ENCODE data around the gene MBLAC1.
"Not testable (repeated sequence)": the region's sequence is repeated elsewhere in the genome, so short reads cannot be mapped to it uniquely, and the experiment has no call there.

Gene MBLAC1

GRCh38 chr7:100122568-100122967 is 4.2 kb upstream of the MBLAC1 start:
- no peak for DNase-seq (ENCODE audit: low read depth, low spot score)

- no peak for DNase-seq (ENCODE audit: low read depth, low spot score)
These were observed 2.2 kb upstream of the MBLAC1 start for GRCh38 chr7:100124301-100125230.

GRCh38 chr7:100126239-100126930 is 382 bp upstream of the MBLAC1 start:
- no peak for DNase-seq (ENCODE audit: low read depth, low spot score)

GRCh38 chr7:100127866-100128636 is 1.3 kb downstream of the MBLAC1 start:
- DNase-seq (ENCODE audit: low read depth, low spot score), result peak; percentile 44

GRCh38 chr7:100128637-100128963 is 1.8 kb downstream of the MBLAC1 start:
- DNase-seq (ENCODE audit: low read depth, low spot score), result no peak

- not testable (repeated sequence) for DNase-seq (ENCODE audit: low read depth, low spot score)
These were observed 3.4 kb downstream of the MBLAC1 start for GRCh38 chr7:100130220-100130607.

- DNase-seq (ENCODE audit: low read depth, low spot score), result peak; percentile 91
These were observed 4.1 kb downstream of the MBLAC1 start for GRCh38 chr7:100130608-100131453.

GRCh38 chr7:100132126-100132525 is 5.4 kb downstream of the MBLAC1 start:
- no peak for DNase-seq (ENCODE audit: low read depth, low spot score)

- DNase-seq (ENCODE audit: low read depth, low spot score), result peak; percentile 80
These were observed 6.0 kb downstream of the MBLAC1 start for GRCh38 chr7:100132697-100133151.

- no peak for DNase-seq (ENCODE audit: low read depth, low spot score)
These were observed 11.3 kb downstream of the MBLAC1 start for GRCh38 chr7:100137851-100138760.

GRCh38 chr7:100141555-100141949 is 14.8 kb downstream of the MBLAC1 start:
- DNase-seq (ENCODE audit: low read depth, low spot score), result no peak

- DNase-seq (ENCODE audit: low read depth, low spot score), result no peak
These were observed 15.7 kb downstream of the MBLAC1 start for GRCh38 chr7:100142461-100142860.

- not testable (repeated sequence) for DNase-seq (ENCODE audit: low read depth, low spot score)
These were observed 19.6 kb downstream of the MBLAC1 start for GRCh38 chr7:100146350-100146749.

GRCh38 chr7:100147278-100147677 is 20.5 kb downstream of the MBLAC1 start:
- DNase-seq (ENCODE audit: low read depth, low spot score), result no peak

GRCh38 chr7:100148225-100148558 is 21.4 kb downstream of the MBLAC1 start:
- DNase-seq (ENCODE audit: low read depth, low spot score), result no peak

- peak; percentile 100 for DNase-seq (ENCODE audit: low read depth, low spot score)
These were observed 22.0 kb downstream of the MBLAC1 start, which contains the start of gene LAMTOR4 for GRCh38 chr7:100148559-100149328. Gene LAMTOR4, plus strand, starts transcription at chr7:100148918. Its CDS starts 55 bp downstream, at chr7:100148973.

- DNase-seq (ENCODE audit: low read depth, low spot score), result no peak
These were observed 25.6 kb downstream of the MBLAC1 start for GRCh38 chr7:100152404-100152803.

- DNase-seq (ENCODE audit: low read depth, low spot score), result no peak
These were observed 26.3 kb downstream of the MBLAC1 start for GRCh38 chr7:100152937-100153666.
